CD4-positive, alpha-beta T cell (primary cell): ENCODE measurements around the gene FSTL4. TPM values are rescaled to one million over a fixed set of nuclear protein-coding genes. Genes with fewer than 3 reads are reported as not detected.

Experiments
- ATAC-seq: fragments of 200-7000 bp; cut with Tn5 transposase; one replicate; pipeline ENCODE4 v1.10.0; 2022; ENCODE audit warnings: mild to moderate bottlenecking; ENCODE audit not compliant: poor library complexity
- CTCF ChIA-PET: fragments of 350-600 bp; sonication (Branson Sonifier 250); formaldehyde crosslinking; loops from one replicate; lab custom pipeline; 2021; ENCODE audit warnings: antibody characterized with exemption, inconsistent platforms; lab: Charles Lee
- POLR2A ChIA-PET: fragments of 350-600 bp; sonication (Branson Sonifier 250); formaldehyde crosslinking; loops from one replicate; lab custom pipeline; 2021; ENCODE audit warnings: antibody characterized with exemption, inconsistent platforms; lab: Charles Lee
- DNase-seq, 14 experiments: peaks; one replicate each; pipeline ENCODE4 v3.0.0-alpha.2; 2013 to 2020; ENCODE audit warnings: mixed read lengths in 2 of 14
- H3K27ac ChIP-seq, 2 donors: one replicate each; pipeline versions ENCODE4 v1.5.1 to v1.7.0; 2013; ENCODE audit warnings: low read length in 2 of 2, low read depth in 1 of 2, mild to moderate bottlenecking in 1 of 2
- H3K27me3 ChIP-seq, 2 experiments: 1 replicate in 1 of 2; 2 replicates in 1 of 2; pipeline versions ENCODE4 v1.6.1 to v1.7.0; 2013; ENCODE audit warnings: low read length in 2 of 2, control low read depth in 1 of 2, mild to moderate bottlenecking in 1 of 2, moderate library complexity in 1 of 2; ENCODE audit not compliant: insufficient read depth in 2 of 2, control insufficient read depth in 1 of 2
- H3K36me3 ChIP-seq: one replicate; pipeline ENCODE4 v1.6.1; 2013; ENCODE audit warnings: low read length, control low read depth; ENCODE audit not compliant: insufficient read depth
- H3K4me1 ChIP-seq: one replicate; pipeline ENCODE4 v1.6.1; 2013; ENCODE audit warnings: low read length, control low read depth; ENCODE audit not compliant: insufficient read depth
- H3K4me3 ChIP-seq: one replicate; pipeline ENCODE4 v1.5.1; 2013; ENCODE audit warnings: mild to moderate bottlenecking, low read length, moderate library complexity
- H3K9me3 ChIP-seq, 2 experiments: 1 replicate in 1 of 2; 2 replicates in 1 of 2; pipeline versions ENCODE4 v1.6.1 to v1.7.0; 2013; ENCODE audit warnings: low read length in 2 of 2, mild to moderate bottlenecking in 2 of 2, control low read depth in 1 of 2, moderate library complexity in 1 of 2; ENCODE audit not compliant: control insufficient read depth in 1 of 2, insufficient read depth in 1 of 2
- H3K27ac Mint-ChIP-seq: one replicate; pipeline ENCODE4 v1.8.0; 2020; ENCODE audit warnings: mixed read lengths
- H3K27me3 Mint-ChIP-seq: one replicate; pipeline ENCODE4 v1.8.0; 2021; ENCODE audit warnings: mixed read lengths
- H3K36me3 Mint-ChIP-seq: one replicate; pipeline ENCODE4 v1.8.0; 2021; ENCODE audit warnings: low read depth, mixed read lengths
- H3K4me1 Mint-ChIP-seq: one replicate; pipeline ENCODE4 v1.8.0; 2021; ENCODE audit warnings: low read depth, mixed read lengths
- H3K4me3 Mint-ChIP-seq: one replicate; pipeline ENCODE4 v1.8.0; 2020; ENCODE audit warnings: mild to moderate bottlenecking, mixed read lengths
- H3K9me3 Mint-ChIP-seq: one replicate; pipeline ENCODE4 v1.8.0; 2020; ENCODE audit warnings: mixed read lengths
- intact Hi-C, 2 experiments: fragments of 100-400 bp; cut with DNase I in 1 of 2; cut with micrococcal nuclease in 1 of 2; formaldehyde crosslinking; loops; one replicate each; pipeline versions ENCODE4 v1.15.1 to v1.9.0; 2023 to 2025; cut with DNase I, micrococcal nuclease
- total RNA-seq, 174 experiments: library from RNA in 2 of 174; stranded (reverse) in 2 of 174; gene quantifications; one replicate each; pipeline ENCODE4 v1.2.3 and lab custom pipeline; 2021 to 2026
- TF ChIP-seq, protein P1 (sequence below): fragments of 200-600 bp; IDR thresholded peaks from one replicate; pipeline ENCODE4 v1.8.0; 2022; ENCODE audit warnings: antibody characterized with exemption, mild to moderate bottlenecking

Gene FSTL4
- total RNA-seq, 2 experiments from 2014 or later, result not detected

DNA sequence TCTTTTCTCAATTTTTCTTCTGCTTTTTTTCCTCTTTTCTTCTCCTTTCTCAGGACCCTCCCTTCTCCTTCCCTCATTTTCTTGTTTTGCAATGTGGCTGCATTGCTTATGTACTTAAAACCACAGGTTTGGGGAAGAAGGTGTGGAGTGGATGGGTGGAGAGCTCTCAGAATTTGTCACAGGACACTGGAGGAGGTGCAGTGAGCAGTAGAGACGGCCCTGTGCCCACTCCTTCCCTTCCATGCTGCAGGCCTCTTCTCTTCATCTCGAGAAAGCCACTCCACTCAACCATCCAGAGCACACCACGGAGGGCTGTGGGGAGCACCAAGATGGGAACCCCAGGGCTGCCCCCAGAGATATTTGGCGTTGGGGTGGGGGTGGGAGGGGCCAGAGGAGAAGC, 92.3 kb downstream of the FSTL4 start:
- intact Hi-C loops, result no loop called here
- Mint-ChIP-seq H3K4me3 (no peak overlapping the region), H3K27me3 (peaks cover 11% of the 10 kb centered on the region), H3K36me3 (no peaks in the 10 kb centered on the region), H3K27ac (no peak overlapping the region), H3K9me3 (no peaks in the 10 kb centered on the region), H3K4me1 (no peaks in the 10 kb centered on the region)
- TF ChIP-seq, protein P1, sequence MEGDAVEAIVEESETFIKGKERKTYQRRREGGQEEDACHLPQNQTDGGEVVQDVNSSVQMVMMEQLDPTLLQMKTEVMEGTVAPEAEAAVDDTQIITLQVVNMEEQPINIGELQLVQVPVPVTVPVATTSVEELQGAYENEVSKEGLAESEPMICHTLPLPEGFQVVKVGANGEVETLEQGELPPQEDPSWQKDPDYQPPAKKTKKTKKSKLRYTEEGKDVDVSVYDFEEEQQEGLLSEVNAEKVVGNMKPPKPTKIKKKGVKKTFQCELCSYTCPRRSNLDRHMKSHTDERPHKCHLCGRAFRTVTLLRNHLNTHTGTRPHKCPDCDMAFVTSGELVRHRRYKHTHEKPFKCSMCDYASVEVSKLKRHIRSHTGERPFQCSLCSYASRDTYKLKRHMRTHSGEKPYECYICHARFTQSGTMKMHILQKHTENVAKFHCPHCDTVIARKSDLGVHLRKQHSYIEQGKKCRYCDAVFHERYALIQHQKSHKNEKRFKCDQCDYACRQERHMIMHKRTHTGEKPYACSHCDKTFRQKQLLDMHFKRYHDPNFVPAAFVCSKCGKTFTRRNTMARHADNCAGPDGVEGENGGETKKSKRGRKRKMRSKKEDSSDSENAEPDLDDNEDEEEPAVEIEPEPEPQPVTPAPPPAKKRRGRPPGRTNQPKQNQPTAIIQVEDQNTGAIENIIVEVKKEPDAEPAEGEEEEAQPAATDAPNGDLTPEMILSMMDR, result no peak
- Histone ChIP-seq H3K27ac (no peak overlapping the region), H3K4me3 (no peak overlapping the region), H3K4me1 (no peaks in the 10 kb centered on the region), H3K27me3 (peaks cover 0 to 2% of the 10 kb centered on the region in 2 experiments), H3K36me3 (no peaks in the 10 kb centered on the region), H3K9me3 (no peaks in the 10 kb centered on the region)
- POLR2A ChIA-PET, result no interaction called here
- no peak for DNase-seq
- CTCF ChIA-PET, result no interaction called here
- no peak for ATAC-seq

DNA sequence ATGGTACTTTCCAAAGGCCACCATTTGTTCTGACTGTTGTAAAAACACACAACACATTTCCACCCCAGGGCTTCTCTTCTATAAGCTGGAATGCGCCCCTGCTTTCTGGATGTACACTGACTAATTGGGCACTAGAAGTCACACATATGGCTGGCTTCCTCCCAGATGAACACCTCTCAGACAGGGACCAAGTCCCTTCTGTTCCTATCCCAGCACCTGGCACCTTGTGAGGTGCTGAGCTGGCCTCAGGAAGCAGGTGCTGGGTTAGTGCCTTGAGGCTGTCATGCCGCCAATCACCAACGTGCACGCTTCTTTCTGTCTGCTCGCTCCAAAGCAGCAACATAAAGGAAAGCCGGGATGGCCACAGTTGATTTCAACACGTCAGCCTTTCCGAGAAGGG, 93.2 kb downstream of the FSTL4 start:
- Mint-ChIP-seq H3K36me3 (no peaks in the 10 kb centered on the region), H3K4me1 (no peaks in the 10 kb centered on the region), H3K4me3 (no peak overlapping the region), H3K27me3 (peaks cover 8% of the 10 kb centered on the region), H3K9me3 (no peaks in the 10 kb centered on the region), H3K27ac (no peak overlapping the region)
- ATAC-seq (no peak), DNase-seq (no peak)
- Histone ChIP-seq H3K4me1 (no peaks in the 10 kb centered on the region), H3K27ac (no peak overlapping the region), H3K27me3 (peaks cover 0 to 2% of the 10 kb centered on the region in 2 experiments), H3K36me3 (no peaks in the 10 kb centered on the region), H3K9me3 (no peaks in the 10 kb centered on the region), H3K4me3 (no peak overlapping the region)
- POLR2A ChIA-PET, result no interaction called here
- CTCF ChIA-PET, result no interaction called here
- TF ChIP-seq, protein P1, result no peak
- intact Hi-C loops, result no loop called here

DNA sequence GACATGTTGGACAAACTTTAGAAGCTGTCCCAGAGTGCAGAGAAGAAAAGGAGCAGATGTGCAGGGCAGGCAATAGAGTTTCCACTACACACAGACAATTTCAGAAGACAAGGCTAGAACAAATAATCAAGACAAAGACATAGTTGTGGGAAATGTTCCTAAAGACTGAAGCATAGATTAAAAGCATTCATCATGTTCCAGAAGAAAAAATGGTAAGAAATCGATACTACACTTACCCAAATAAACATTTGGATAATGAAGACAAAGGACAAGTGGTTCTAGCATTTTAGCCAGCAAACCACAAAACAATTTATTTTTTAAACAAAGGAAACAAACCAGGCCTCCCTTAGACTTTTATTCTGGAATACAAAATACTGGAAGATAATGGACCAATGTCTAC, 97.9 kb downstream of the FSTL4 start:
- Histone ChIP-seq H3K4me3 (no peak overlapping the region), H3K27me3 (no peaks in the 10 kb centered on the region), H3K27ac (no peak overlapping the region), H3K9me3 (no peaks in the 10 kb centered on the region), H3K36me3 (no peaks in the 10 kb centered on the region), H3K4me1 (no peaks in the 10 kb centered on the region)
- DNase-seq, result no peak
- CTCF ChIA-PET, result no interaction called here
- POLR2A ChIA-PET, result no interaction called here
- intact Hi-C loops, result no loop called here
- H3K9me3 Mint-ChIP-seq, result no peaks in the 10 kb centered on the region
- TF ChIP-seq, protein P1, result no peak
- peaks cover 21% of the 10 kb centered on the region for H3K27me3 Mint-ChIP-seq
- H3K36me3 Mint-ChIP-seq, result no peaks in the 10 kb centered on the region
- H3K4me3 Mint-ChIP-seq, result no peak overlapping the region
- no peak overlapping the region for H3K27ac Mint-ChIP-seq
- H3K4me1 Mint-ChIP-seq, result no peaks in the 10 kb centered on the region
- no peak for ATAC-seq
